CD4-positive, alpha-beta T cell (primary cell): ENCODE data around the gene CD109. TPM values are rescaled to one million over a fixed set of nuclear protein-coding genes. Genes with fewer than 3 reads are reported as not detected.

Experiments
- ATAC-seq: fragments of 200-7000 bp; cut with Tn5 transposase; one replicate; pipeline ENCODE4 v1.10.0; 2022; ENCODE audit warnings: mild to moderate bottlenecking; ENCODE audit not compliant: poor library complexity
- CTCF ChIA-PET: fragments of 350-600 bp; sonication (Branson Sonifier 250); formaldehyde crosslinking; loops from one replicate; lab custom pipeline; 2021; ENCODE audit warnings: antibody characterized with exemption, inconsistent platforms; lab: Charles Lee
- POLR2A ChIA-PET: fragments of 350-600 bp; sonication (Branson Sonifier 250); formaldehyde crosslinking; loops from one replicate; lab custom pipeline; 2021; ENCODE audit warnings: antibody characterized with exemption, inconsistent platforms; lab: Charles Lee
- DNase-seq, 14 experiments: peaks; one replicate each; pipeline ENCODE4 v3.0.0-alpha.2; 2013 to 2020; ENCODE audit warnings: mixed read lengths in 2 of 14
- H3K27ac ChIP-seq, 2 donors: one replicate each; pipeline versions ENCODE4 v1.5.1 to v1.7.0; 2013; ENCODE audit warnings: low read length in 2 of 2, low read depth in 1 of 2, mild to moderate bottlenecking in 1 of 2
- H3K27me3 ChIP-seq, 2 experiments: 1 replicate in 1 of 2; 2 replicates in 1 of 2; pipeline versions ENCODE4 v1.6.1 to v1.7.0; 2013; ENCODE audit warnings: low read length in 2 of 2, control low read depth in 1 of 2, mild to moderate bottlenecking in 1 of 2, moderate library complexity in 1 of 2; ENCODE audit not compliant: insufficient read depth in 2 of 2, control insufficient read depth in 1 of 2
- H3K36me3 ChIP-seq: one replicate; pipeline ENCODE4 v1.6.1; 2013; ENCODE audit warnings: low read length, control low read depth; ENCODE audit not compliant: insufficient read depth
- H3K4me1 ChIP-seq: one replicate; pipeline ENCODE4 v1.6.1; 2013; ENCODE audit warnings: low read length, control low read depth; ENCODE audit not compliant: insufficient read depth
- H3K4me3 ChIP-seq: one replicate; pipeline ENCODE4 v1.5.1; 2013; ENCODE audit warnings: mild to moderate bottlenecking, low read length, moderate library complexity
- H3K9me3 ChIP-seq, 2 experiments: 1 replicate in 1 of 2; 2 replicates in 1 of 2; pipeline versions ENCODE4 v1.6.1 to v1.7.0; 2013; ENCODE audit warnings: low read length in 2 of 2, mild to moderate bottlenecking in 2 of 2, control low read depth in 1 of 2, moderate library complexity in 1 of 2; ENCODE audit not compliant: control insufficient read depth in 1 of 2, insufficient read depth in 1 of 2
- H3K27ac Mint-ChIP-seq: one replicate; pipeline ENCODE4 v1.8.0; 2020; ENCODE audit warnings: mixed read lengths
- H3K27me3 Mint-ChIP-seq: one replicate; pipeline ENCODE4 v1.8.0; 2021; ENCODE audit warnings: mixed read lengths
- H3K36me3 Mint-ChIP-seq: one replicate; pipeline ENCODE4 v1.8.0; 2021; ENCODE audit warnings: low read depth, mixed read lengths
- H3K4me1 Mint-ChIP-seq: one replicate; pipeline ENCODE4 v1.8.0; 2021; ENCODE audit warnings: low read depth, mixed read lengths
- H3K4me3 Mint-ChIP-seq: one replicate; pipeline ENCODE4 v1.8.0; 2020; ENCODE audit warnings: mild to moderate bottlenecking, mixed read lengths
- H3K9me3 Mint-ChIP-seq: one replicate; pipeline ENCODE4 v1.8.0; 2020; ENCODE audit warnings: mixed read lengths
- intact Hi-C, 2 experiments: fragments of 100-400 bp; cut with DNase I in 1 of 2; cut with micrococcal nuclease in 1 of 2; formaldehyde crosslinking; loops; one replicate each; pipeline versions ENCODE4 v1.15.1 to v1.9.0; 2023 to 2025; cut with DNase I, micrococcal nuclease
- total RNA-seq, 174 experiments: library from RNA in 2 of 174; stranded (reverse) in 2 of 174; gene quantifications; one replicate each; pipeline ENCODE4 v1.2.3 and lab custom pipeline; 2021 to 2026
- TF ChIP-seq, protein P1 (sequence below): fragments of 200-600 bp; IDR thresholded peaks from one replicate; pipeline ENCODE4 v1.8.0; 2022; ENCODE audit warnings: antibody characterized with exemption, mild to moderate bottlenecking

The CD109 gene
- total RNA-seq, 2 experiments from 2014 or later = 0.75 to 0.80 TPM

DNA sequence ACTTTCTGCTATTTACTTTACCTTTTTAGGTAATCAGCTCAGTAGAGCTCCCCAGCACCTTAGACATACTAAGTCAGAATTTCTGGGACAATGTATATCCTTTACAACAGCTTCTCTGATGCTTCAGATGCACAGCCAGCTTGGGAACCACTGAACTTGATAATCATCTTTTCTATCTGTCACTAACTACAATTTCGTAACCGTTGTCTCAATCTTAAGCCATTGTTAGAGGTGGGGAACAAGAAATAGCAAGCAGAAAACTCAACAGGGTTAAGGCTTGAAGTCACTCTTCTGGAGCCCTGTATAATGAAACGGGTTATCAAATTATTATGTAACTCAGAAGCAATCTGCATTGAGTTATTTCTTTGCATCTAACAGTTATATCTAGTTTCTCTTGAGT lies 47.1 kb downstream of the CD109 start:
- POLR2A ChIA-PET = no interaction called here
- Mint-ChIP-seq H3K27ac (no peak overlapping the region), H3K9me3 (no peaks in the 10 kb centered on the region), H3K36me3 (no peaks in the 10 kb centered on the region), H3K4me1 (no peaks in the 10 kb centered on the region), H3K27me3 (no peaks in the 10 kb centered on the region), H3K4me3 (no peak overlapping the region)
- ATAC-seq = no peak
- Histone ChIP-seq H3K27me3 (no peaks in the 10 kb centered on the region), H3K4me3 (no peak overlapping the region), H3K36me3 (no peaks in the 10 kb centered on the region), H3K4me1 (no peaks in the 10 kb centered on the region), H3K27ac (no peak overlapping the region), H3K9me3 (no peaks in the 10 kb centered on the region)
- intact Hi-C loops = no loop called here
- TF ChIP-seq, protein P1, sequence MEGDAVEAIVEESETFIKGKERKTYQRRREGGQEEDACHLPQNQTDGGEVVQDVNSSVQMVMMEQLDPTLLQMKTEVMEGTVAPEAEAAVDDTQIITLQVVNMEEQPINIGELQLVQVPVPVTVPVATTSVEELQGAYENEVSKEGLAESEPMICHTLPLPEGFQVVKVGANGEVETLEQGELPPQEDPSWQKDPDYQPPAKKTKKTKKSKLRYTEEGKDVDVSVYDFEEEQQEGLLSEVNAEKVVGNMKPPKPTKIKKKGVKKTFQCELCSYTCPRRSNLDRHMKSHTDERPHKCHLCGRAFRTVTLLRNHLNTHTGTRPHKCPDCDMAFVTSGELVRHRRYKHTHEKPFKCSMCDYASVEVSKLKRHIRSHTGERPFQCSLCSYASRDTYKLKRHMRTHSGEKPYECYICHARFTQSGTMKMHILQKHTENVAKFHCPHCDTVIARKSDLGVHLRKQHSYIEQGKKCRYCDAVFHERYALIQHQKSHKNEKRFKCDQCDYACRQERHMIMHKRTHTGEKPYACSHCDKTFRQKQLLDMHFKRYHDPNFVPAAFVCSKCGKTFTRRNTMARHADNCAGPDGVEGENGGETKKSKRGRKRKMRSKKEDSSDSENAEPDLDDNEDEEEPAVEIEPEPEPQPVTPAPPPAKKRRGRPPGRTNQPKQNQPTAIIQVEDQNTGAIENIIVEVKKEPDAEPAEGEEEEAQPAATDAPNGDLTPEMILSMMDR = no peak
- CTCF ChIA-PET = interaction anchor here (2.9 kb wide), 1 partner anchor 1466 kb away, joined by 7 read pairs; no protein-coding TSS in a partner anchor
- no peak for DNase-seq

DNA sequence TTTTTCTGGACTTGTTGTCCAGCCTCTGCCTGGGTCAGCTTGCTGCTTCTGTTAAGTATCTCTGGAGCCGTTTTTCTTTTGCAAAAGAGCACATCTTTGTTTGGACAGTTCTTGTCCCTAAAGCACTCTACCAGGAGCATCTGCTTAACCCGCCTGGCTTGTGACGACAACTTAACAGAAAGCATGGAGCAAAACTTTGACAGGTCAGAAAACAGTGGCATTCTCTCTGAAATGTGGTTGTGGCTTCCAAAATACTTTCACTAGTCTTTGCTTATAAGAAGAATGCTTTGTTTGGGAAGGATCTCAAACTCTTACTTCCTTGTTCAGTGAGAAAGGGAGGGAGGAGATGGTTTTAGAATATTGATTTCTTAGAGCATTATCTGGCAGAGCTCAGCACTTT lies 47.6 kb downstream of the CD109 start:
- H3K4me1 Mint-ChIP-seq = no peaks in the 10 kb centered on the region
- no peaks in the 10 kb centered on the region for H3K27me3 Mint-ChIP-seq
- no peak overlapping the region for H3K4me3 Mint-ChIP-seq
- DNase-seq (no peak), ATAC-seq (no peak)
- no peak overlapping the region for H3K27ac ChIP-seq
- ChIA-PET CTCF (interaction anchor here (2.9 kb wide), 1 partner anchor 1465 kb away, joined by 7 read pairs; no protein-coding TSS in a partner anchor), POLR2A (no interaction called here)
- H3K9me3 Mint-ChIP-seq = no peaks in the 10 kb centered on the region
- H3K27ac Mint-ChIP-seq = no peak overlapping the region
- H3K27me3 ChIP-seq = no peaks in the 10 kb centered on the region
- H3K4me3 ChIP-seq = no peak overlapping the region
- no peaks in the 10 kb centered on the region for H3K9me3 ChIP-seq
- TF ChIP-seq, protein P1 = no peak
- H3K36me3 ChIP-seq = no peaks in the 10 kb centered on the region
- intact Hi-C loops = no loop called here
- no peaks in the 10 kb centered on the region for H3K36me3 Mint-ChIP-seq
- no peaks in the 10 kb centered on the region for H3K4me1 ChIP-seq

DNA sequence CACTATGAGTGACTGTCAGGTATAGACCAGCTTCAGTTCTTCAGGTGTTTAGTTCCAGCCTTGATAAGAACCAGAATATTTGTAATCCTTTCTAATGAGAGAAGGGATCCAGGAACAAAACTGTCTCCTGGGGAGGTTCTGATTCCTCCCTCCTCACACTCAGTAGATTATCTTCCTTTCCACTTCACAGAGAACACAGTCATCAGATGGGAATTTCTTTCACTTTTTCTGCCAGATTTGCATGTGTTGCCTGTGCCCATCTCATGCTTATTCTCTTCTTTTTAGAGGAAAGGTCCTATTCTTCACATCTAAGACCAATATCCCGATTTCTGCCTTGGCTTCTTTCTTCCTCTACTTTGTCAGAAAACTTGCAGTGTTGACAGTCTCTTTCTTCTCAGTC lies 50.8 kb downstream of the CD109 start:
- Histone ChIP-seq H3K27ac (no peak overlapping the region), H3K4me3 (no peak overlapping the region), H3K27me3 (no peaks in the 10 kb centered on the region), H3K4me1 (no peaks in the 10 kb centered on the region), H3K36me3 (no peaks in the 10 kb centered on the region), H3K9me3 (no peaks in the 10 kb centered on the region)
- H3K4me3 Mint-ChIP-seq = no peak overlapping the region
- H3K27ac Mint-ChIP-seq = no peak overlapping the region
- ATAC-seq = no peak
- intact Hi-C loops = no loop called here
- no peaks in the 10 kb centered on the region for H3K27me3 Mint-ChIP-seq
- no peaks in the 10 kb centered on the region for H3K4me1 Mint-ChIP-seq
- TF ChIP-seq, protein P1 = no peak
- no peaks in the 10 kb centered on the region for H3K9me3 Mint-ChIP-seq
- H3K36me3 Mint-ChIP-seq = no peaks in the 10 kb centered on the region
- no peak for DNase-seq
- ChIA-PET CTCF (no interaction called here), POLR2A (no interaction called here)
